GM15510 (cell line): ENCODE results near the gene CYBB.

ENCODE experiments used
- POLR2A ChIP-seq: IDR thresholded peaks from 3 replicates; pipeline ENCODE4 v1.6.1; 2011; ENCODE audit warnings: borderline replicate concordance; ENCODE audit not compliant: insufficient read length; ENCODE audit errors: extremely low read depth

CYBB gene

GRCh38 chrX:37776283-37776986 lies 3.4 kb upstream of the CYBB start:
- TF ChIP-seq POLR2A, result no peak

- TF ChIP-seq POLR2A, result no peak
Observed at GRCh38 chrX:37776987-37777325, 2.9 kb upstream of the CYBB start.

- TF ChIP-seq POLR2A, result no peak
Observed at GRCh38 chrX:37781081-37781480, 1.2 kb downstream of the CYBB start.

- no peak for TF ChIP-seq POLR2A
Observed at GRCh38 chrX:37781814-37782213, 2.0 kb downstream of the CYBB start.

- TF ChIP-seq POLR2A, result no peak
Observed at GRCh38 chrX:37782359-37782758, 2.5 kb downstream of the CYBB start.

- no peak for TF ChIP-seq POLR2A
Observed at GRCh38 chrX:37783305-37783704, 3.4 kb downstream of the CYBB start.

- TF ChIP-seq POLR2A, result no peak
Observed at GRCh38 chrX:37785569-37785968, 5.7 kb downstream of the CYBB start.

- TF ChIP-seq POLR2A, result peak; percentile 30
Observed at GRCh38 chrX:37786624-37787422, 7.0 kb downstream of the CYBB start.

GRCh38 chrX:37787423-37787869 lies 7.6 kb downstream of the CYBB start:
- TF ChIP-seq POLR2A, result no peak

- no peak for TF ChIP-seq POLR2A
Observed at GRCh38 chrX:37796310-37796709, 16.5 kb downstream of the CYBB start.

GRCh38 chrX:37796805-37797204 lies 16.9 kb downstream of the CYBB start:
- TF ChIP-seq POLR2A, result no peak

- no peak for TF ChIP-seq POLR2A
Observed at GRCh38 chrX:37799936-37800335, 20.1 kb downstream of the CYBB start.

- TF ChIP-seq POLR2A, result no peak
Observed at GRCh38 chrX:37800717-37801116, 20.9 kb downstream of the CYBB start.

- no peak for TF ChIP-seq POLR2A
Observed at GRCh38 chrX:37802028-37802427, 22.2 kb downstream of the CYBB start.

GRCh38 chrX:37803057-37803456 lies 23.2 kb downstream of the CYBB start:
- TF ChIP-seq POLR2A, result no peak

GRCh38 chrX:37809970-37810369 lies 30.1 kb downstream of the CYBB start:
- TF ChIP-seq POLR2A, result no peak
